SK-N-SH (cell line): ENCODE results near the gene SPTBN1. TPM values are rescaled to one million over a fixed set of nuclear protein-coding genes. Genes with fewer than 3 reads are reported as not detected.

Experiments
- CTCF ChIA-PET: fragments of 300-600, 350-600 bp; formaldehyde crosslinking; extraction: SDS; loops from one replicate; lab custom pipeline; 2021; lab: Yijun Ruan, JAX
- POLR2A ChIA-PET: fragments of 350-600 bp; sonication (Branson Sonifier 250); formaldehyde crosslinking; extraction: SDS; loops from one replicate; lab custom pipeline; 2020; ENCODE audit warnings: antibody characterized with exemption, inconsistent platforms; lab: Yijun Ruan, JAX
- DNase-seq: peaks from one replicate; pipeline ENCODE4 v3.0.0; 2012
- H2AFZ ChIP-seq: fragments of 200-600 bp; sonication (generic); 2 replicates; pipeline ENCODE4 v1.8.1; 2016; ENCODE audit warnings: antibody characterized with exemption, mild to moderate bottlenecking, low read depth
- H3F3A ChIP-seq: fragments of 200-600 bp; sonication (generic); replicated peaks from 2 replicates; pipeline ENCODE3; 2016; ENCODE audit warnings: antibody characterized with exemption, mild to moderate bottlenecking; ENCODE audit not compliant: insufficient read depth
- H3K27ac ChIP-seq, 2 experiments: fragments of 200-500 bp in 1 of 2; fragments of 200-600 bp in 1 of 2; sonication (Bioruptor generic) in 1 of 2; sonication (generic), shearing (Covaris generic) in 1 of 2; 2 replicates each; pipeline versions ENCODE4 v1.5.1 to v1.6.1; 2014 to 2016; ENCODE audit warnings: low read depth in 2 of 2, inconsistent platforms in 1 of 2, low read length in 1 of 2, mild to moderate bottlenecking in 1 of 2, mixed read lengths in 1 of 2
- H3K27me3 ChIP-seq: fragments of 200-600 bp; sonication (generic), shearing (Covaris generic); 2 replicates; pipeline ENCODE4 v1.6.1; 2016; ENCODE audit warnings: mixed run types; ENCODE audit not compliant: insufficient read depth
- H3K36me3 ChIP-seq, 2 experiments: fragments of 200-500 bp in 1 of 2; fragments of 200-600 bp in 1 of 2; sonication (Bioruptor generic) in 1 of 2; sonication (generic) in 1 of 2; replicated peaks in 1 of 2; 2 replicates each; pipeline versions ENCODE3 to v1.5.1; 2014 to 2016; ENCODE audit warnings: low read length in 1 of 2, mild to moderate bottlenecking in 1 of 2; ENCODE audit not compliant: insufficient read depth in 2 of 2, control insufficient read depth in 1 of 2
- H3K4me1 ChIP-seq, 2 experiments: fragments of 200-500 bp in 1 of 2; fragments of 200-600 bp in 1 of 2; sonication (Bioruptor generic) in 1 of 2; sonication (generic), shearing (Covaris generic) in 1 of 2; 2 replicates each; pipeline versions ENCODE4 v1.5.1 to v1.6.1; 2014 to 2016; ENCODE audit warnings: low read depth in 1 of 2, low read length in 1 of 2, mixed run types in 1 of 2; ENCODE audit not compliant: insufficient read depth in 2 of 2, control insufficient read depth in 1 of 2
- H3K4me2 ChIP-seq: fragments of 200-600 bp; sonication (generic), shearing (Covaris generic); 2 replicates; pipeline ENCODE4 v1.6.1; 2017; ENCODE audit warnings: mixed run types
- H3K4me3 ChIP-seq, 2 experiments: fragments of 200-500 bp in 1 of 2; fragments of 200-600 bp in 1 of 2; sonication (Bioruptor generic) in 1 of 2; sonication (generic), shearing (Covaris generic) in 1 of 2; 2 replicates each; pipeline versions ENCODE4 v1.5.1 to v1.8.1; 2014 to 2016; ENCODE audit warnings: low read depth in 2 of 2, inconsistent platforms in 1 of 2, low read length in 1 of 2, mild to moderate bottlenecking in 1 of 2, mixed read lengths in 1 of 2, moderate library complexity in 1 of 2
- H3K79me2 ChIP-seq: fragments of 200-600 bp; sonication (generic); 2 replicates; pipeline ENCODE4 v1.8.1; 2017; ENCODE audit warnings: mild to moderate bottlenecking; ENCODE audit not compliant: insufficient read depth
- H3K9ac ChIP-seq: fragments of 200-600 bp; sonication (generic); 2 replicates; pipeline ENCODE4 v1.6.1; 2017; ENCODE audit warnings: mixed run types
- H3K9me2 ChIP-seq: fragments of 200-600 bp; sonication (generic); 2 replicates; pipeline ENCODE4 v1.6.1; 2017; ENCODE audit warnings: mixed run types
- H3K9me3 ChIP-seq: fragments of 200-600 bp; sonication (generic); 2 replicates; pipeline ENCODE4 v1.6.1; 2017; ENCODE audit warnings: mixed run types, mild to moderate bottlenecking, moderate library complexity
- H4K20me1 ChIP-seq: fragments of 200-600 bp; sonication (generic); 2 replicates; pipeline ENCODE4 v1.6.1; 2017; ENCODE audit warnings: mild to moderate bottlenecking, mixed run types; ENCODE audit not compliant: insufficient read depth
- CHD2 ChIP-seq: fragments of 150-350 bp; IDR thresholded peaks from 2 replicates; pipeline ENCODE4 v1.6.1; 2018; ENCODE audit warnings: low read length; ENCODE audit not compliant: partially characterized antibody
- EP300 ChIP-seq, 2 experiments: IDR thresholded peaks; 2 replicates each; pipeline versions ENCODE4 v1.4.0 to v1.6.1; 2012; ENCODE audit warnings: borderline replicate concordance in 1 of 2, low read depth in 1 of 2, low read length in 1 of 2
- EZH2phosphoT487 ChIP-seq: fragments of 200-600 bp; sonication (generic); IDR thresholded peaks from 2 replicates; pipeline ENCODE4 v1.6.1; 2017; ENCODE audit warnings: low read depth, mixed run types, mild to moderate bottlenecking, antibody characterized with exemption, moderate library complexity, borderline replicate concordance
- IRF3 ChIP-seq: fragments of 150-350 bp; IDR thresholded peaks from 2 replicates; pipeline ENCODE4 v1.6.1; 2016; ENCODE audit warnings: mild to moderate bottlenecking, low read depth, low read length
- JUND ChIP-seq: IDR thresholded peaks from 2 replicates; pipeline ENCODE4 v1.4.0; 2012
- MAX ChIP-seq: IDR thresholded peaks from 2 replicates; pipeline ENCODE4 v1.4.0; 2012; ENCODE audit warnings: low read depth
- RXRA ChIP-seq: IDR thresholded peaks from 2 replicates; pipeline ENCODE4 v1.4.0; 2012; ENCODE audit warnings: low read depth, mild to moderate bottlenecking, borderline replicate concordance
- SIN3A ChIP-seq: IDR thresholded peaks from 2 replicates; pipeline ENCODE4 v1.6.1; 2012; ENCODE audit warnings: low read depth, mild to moderate bottlenecking, low read length, moderate library complexity, borderline replicate concordance
- TAF1 ChIP-seq: IDR thresholded peaks from 2 replicates; pipeline ENCODE4 v1.6.1; 2012; ENCODE audit warnings: low read depth, mild to moderate bottlenecking, low read length, moderate library complexity, borderline replicate concordance
- TEAD4 ChIP-seq: IDR thresholded peaks from 2 replicates; pipeline ENCODE4 v1.4.0; 2012; ENCODE audit warnings: mild to moderate bottlenecking, borderline replicate concordance; ENCODE audit not compliant: insufficient read depth
- ZBTB33 ChIP-seq: IDR thresholded peaks from 2 replicates; pipeline ENCODE4 v1.4.0; 2012; ENCODE audit warnings: low read depth, borderline replicate concordance
- WGBS: methylation state at CpG from one replicate; pipeline ENCODE4 v1.1.6; 2017; ENCODE audit warnings: low lambda C conversion rate; 5-methylcytosine and 5-hydroxymethylcytosine counted together
- polyA plus RNA-seq, 3 experiments: library from polyadenylated mRNA; depleted of rRNA; stranded (reverse); fragments of >200 nt; gene quantifications; 2 replicates each; pipeline ENCODE4 v1.2.3, GENCODE V29; 2012

Gene SPTBN1
- polyA plus RNA-seq, 1 of the 3 experiments (the other 2 are of a cell fraction): 29.1 TPM

GRCh38 chr2:54538537-54538936 lies 82.4 kb downstream of the SPTBN1 start:
- ChIA-PET POLR2A (no interaction called here), CTCF (interaction anchor here (0.7 to 1.3 kb wide), 4 partner anchors 9 to 362 kb away, joined by 3 to 4 read pairs (median 4); no protein-coding TSS in a partner anchor)
- WGBS: 96% methylated on average over 5 of the region's 5 CpGs

GRCh38 chr2:54539683-54540082 lies 83.6 kb downstream of the SPTBN1 start:
- CTCF ChIA-PET: interaction anchor here (1.0 to 1.4 kb wide), 4 partner anchors 8 to 19 kb away, joined by 3 to 4 read pairs (median 3); no protein-coding TSS in a partner anchor
- WGBS: 92% methylated on average over 6 of the region's 6 CpGs

More at GRCh38 chr2:54538537-54538936, 82.4 kb downstream of the SPTBN1 start:
- Histone ChIP-seq H3K79me2 (peaks cover 76% of the 10 kb centered on the region), H3K9me2 (no peaks in the 10 kb centered on the region), H3F3A (peaks cover under 1% of the 10 kb centered on the region), H3K4me2 (no peak overlapping the region), H3K9me3 (no peaks in the 10 kb centered on the region)
- DNase-seq: no peak
- TF ChIP-seq JUND (no peak), SIN3A (no peak), EZH2phosphoT487 (no peak), TAF1 (no peak), ZBTB33 (no peak), MAX (no peak)
- TF ChIP-seq, all 33 proteins: peak for 0
- peaks cover 9% of the 10 kb centered on the region; the same call in 1 of the 2 replicates for H4K20me1 ChIP-seq
- H3K27ac ChIP-seq: no peak overlapping the region
- H3K4me3 ChIP-seq: no peak overlapping the region
- no peak overlapping the region for H2AFZ ChIP-seq
- no peak overlapping the region for H3K9ac ChIP-seq
- no peaks in the 10 kb centered on the region for H3K27me3 ChIP-seq
- H3K36me3 ChIP-seq: peaks cover 5 to 17% of the 10 kb centered on the region in 2 experiments
- no peaks in the 10 kb centered on the region; a peak in 1 of 4 replicates for H3K4me1 ChIP-seq

GRCh38 chr2:54540194-54540593 lies 84.1 kb downstream of the SPTBN1 start:
- Histone ChIP-seq H3K27me3 (no peaks in the 10 kb centered on the region), H3K79me2 (peaks cover 75% of the 10 kb centered on the region), H2AFZ (no peak overlapping the region), H3K36me3 (peaks cover 5 to 27% of the 10 kb centered on the region in 2 experiments), H3K9me3 (no peaks in the 10 kb centered on the region), H3F3A (peaks cover 8% of the 10 kb centered on the region), H3K9ac (no peak overlapping the region), H3K4me2 (no peak overlapping the region), H3K27ac (no peak overlapping the region), H3K4me1 (no peaks in the 10 kb centered on the region), H3K9me2 (no peaks in the 10 kb centered on the region), H3K4me3 (no peak overlapping the region), H4K20me1 (peaks cover 9% of the 10 kb centered on the region; the same call in 1 of the 2 replicates)
- no peak for TF ChIP-seq IRF3
- no peak for TF ChIP-seq JUND
- WGBS: 72% methylated on average over 1 of the region's 1 CpG
- ChIA-PET CTCF (interaction anchor here (1.1 to 1.4 kb wide), 2 partner anchors 18 kb away, joined by 3 read pairs; no protein-coding TSS in a partner anchor), POLR2A (no interaction called here)
- DNase-seq: no peak

More at GRCh38 chr2:54539683-54540082, 83.6 kb downstream of the SPTBN1 start:
- Histone ChIP-seq H3K9ac (no peak overlapping the region), H3K27ac (no peak overlapping the region), H3K4me2 (no peak overlapping the region), H3F3A (peaks cover 6% of the 10 kb centered on the region), H4K20me1 (peaks cover 9% of the 10 kb centered on the region; the same call in 1 of the 2 replicates), H3K9me3 (no peaks in the 10 kb centered on the region), H3K9me2 (no peaks in the 10 kb centered on the region), H3K36me3 (peaks cover 8 to 27% of the 10 kb centered on the region in 2 experiments), H3K79me2 (peaks cover 76% of the 10 kb centered on the region), H3K4me1 (no peaks in the 10 kb centered on the region), H3K4me3 (no peak overlapping the region), H3K27me3 (no peaks in the 10 kb centered on the region), H2AFZ (no peak overlapping the region)
- no peak for DNase-seq
- TF ChIP-seq CHD2: no peak
- TF ChIP-seq EP300 (IDR thresholded peaks at IDR 0.05; ENCODE audit: borderline replicate concordance in 1 of 2, low read depth in 1 of 2, low read length in 1 of 2): no peak
- TF ChIP-seq RXRA: no peak
- TF ChIP-seq TEAD4: no peak
- POLR2A ChIA-PET: no interaction called here
